ENCODE results near the gene POLA2. TPM values are rescaled to one million over a fixed set of nuclear protein-coding genes. Genes with fewer than 3 reads are reported as not detected.

The POLA2 gene
- total and polyA plus RNA-seq, 4 donors: 1.5 to 6.1 (median 3.2) TPM

GRCh38 chr11:65291613-65292012 lies 29.9 kb downstream of the POLA2 start:
- no peak overlapping the region for H3K4me3 ChIP-seq (ENCODE audit: low read depth in 1 of 3, low read length in 3 of 3)
- no peaks in the 10 kb centered on the region for H3K27me3 ChIP-seq (ENCODE audit: control insufficient read depth in 4 of 4, insufficient read depth in 4 of 4, low read length in 3 of 4)
- H3K4me1 ChIP-seq (ENCODE audit: control insufficient read depth in 4 of 4, insufficient read depth in 4 of 4, low read length in 3 of 4): peaks cover 0 to 3% (median 0%) of the 10 kb centered on the region in 4 donors
- no peak for DNase-seq (ENCODE audit: low spot score)
- peak overlapping the region; percentile 47 to 76 for H3K27ac ChIP-seq (ENCODE audit: low read depth in 1 of 2, low read length in 2 of 2)
- H3K36me3 ChIP-seq (ENCODE audit: control insufficient read depth in 4 of 4, insufficient read depth in 3 of 4, low read depth in 1 of 4, low read length in 3 of 4): peaks cover 3 to 11% (median 8%) of the 10 kb centered on the region in 4 donors
- no peaks in the 10 kb centered on the region for H3K9me3 ChIP-seq (ENCODE audit: control insufficient read depth in 4 of 4, low read length in 3 of 4)
- peak overlapping the region in 1 of 2 donors; percentile 17 for H3K9ac ChIP-seq (ENCODE audit: low read depth in 1 of 2, low read length in 2 of 2)
- TF ChIP-seq YY1 (IDR thresholded peaks at IDR 0.05) (no peak), EGR1 (IDR thresholded peaks at IDR 0.05; ENCODE audit: low read depth in 2 of 2) (no peak), RAD21 (IDR thresholded peaks at IDR 0.05) (no peak), CTCF (IDR thresholded peaks at IDR 0.05; ENCODE audit: low read depth, low read length, missing input control) (no peak), RXRA (IDR thresholded peaks at IDR 0.05) (no peak), TAF1 (conservative IDR thresholded peaks at IDR 0.05) (no peak), NR2F2 (IDR thresholded peaks at IDR 0.05) (no peak)
- WGBS: 77% methylated on average over 5 of the region's 5 CpGs

GRCh38 chr11:65292890-65293289 lies 31.1 kb downstream of the POLA2 start:
- no peak overlapping the region for H3K4me3 ChIP-seq (ENCODE audit: low read depth in 1 of 3, low read length in 3 of 3)
- no peak overlapping the region for H3K27ac ChIP-seq (ENCODE audit: low read depth in 1 of 2, low read length in 2 of 2)
- TF ChIP-seq NR2F2 (IDR thresholded peaks at IDR 0.05): no peak
- no peak for TF ChIP-seq MAX (IDR thresholded peaks at IDR 0.05)
- TF ChIP-seq TAF1 (conservative IDR thresholded peaks at IDR 0.05): no peak
- no peak for TF ChIP-seq REST (IDR thresholded peaks at IDR 0.05)
- no peak for TF ChIP-seq FOXA2 (IDR thresholded peaks at IDR 0.05)
- TF ChIP-seq ZBTB33 (IDR thresholded peaks at IDR 0.05): no peak
- no peak for TF ChIP-seq EGR1 (IDR thresholded peaks at IDR 0.05; ENCODE audit: low read depth in 2 of 2)
- no peak for TF ChIP-seq RXRA (IDR thresholded peaks at IDR 0.05)
- no peak for TF ChIP-seq GABPA (IDR thresholded peaks at IDR 0.05 in 1 of 2, conservative IDR thresholded peaks at IDR 0.05 in 1 of 2)
- no peak for TF ChIP-seq RAD21 (IDR thresholded peaks at IDR 0.05)
- TF ChIP-seq JUND (IDR thresholded peaks at IDR 0.05): no peak
- no peak for TF ChIP-seq SP1 (IDR thresholded peaks at IDR 0.05)
- no peak for TF ChIP-seq HNF4G (IDR thresholded peaks at IDR 0.05)
- no peak for TF ChIP-seq ATF3 (IDR thresholded peaks at IDR 0.05)
- TF ChIP-seq FOXA1 (IDR thresholded peaks at IDR 0.05): no peak
- TF ChIP-seq HNF4A (conservative IDR thresholded peaks at IDR 0.05): no peak
- no peak for TF ChIP-seq CTCF (IDR thresholded peaks at IDR 0.05; ENCODE audit: low read depth, low read length, missing input control)
- no peak for TF ChIP-seq YY1 (IDR thresholded peaks at IDR 0.05)
- no peak overlapping the region for H3K9ac ChIP-seq (ENCODE audit: low read depth in 1 of 2, low read length in 2 of 2)
- H3K9me3 ChIP-seq (ENCODE audit: control insufficient read depth in 4 of 4, low read length in 3 of 4): no peaks in the 10 kb centered on the region
- H3K36me3 ChIP-seq (ENCODE audit: control insufficient read depth in 4 of 4, insufficient read depth in 3 of 4, low read depth in 1 of 4, low read length in 3 of 4): peaks cover 0 to 7% (median 5%) of the 10 kb centered on the region in 4 donors
- no peak for DNase-seq (ENCODE audit: low spot score)
- 79% methylated on average over 5 of the region's 5 CpGs for WGBS
- H3K4me1 ChIP-seq (ENCODE audit: control insufficient read depth in 4 of 4, insufficient read depth in 4 of 4, low read length in 3 of 4): peaks cover 0 to 14% (median 7%) of the 10 kb centered on the region in 4 donors
- H3K27me3 ChIP-seq (ENCODE audit: control insufficient read depth in 4 of 4, insufficient read depth in 4 of 4, low read length in 3 of 4): no peaks in the 10 kb centered on the region
